Measurements from ENCODE around the gene SEC11A.

- TF ChIP-seq, protein P1, sequence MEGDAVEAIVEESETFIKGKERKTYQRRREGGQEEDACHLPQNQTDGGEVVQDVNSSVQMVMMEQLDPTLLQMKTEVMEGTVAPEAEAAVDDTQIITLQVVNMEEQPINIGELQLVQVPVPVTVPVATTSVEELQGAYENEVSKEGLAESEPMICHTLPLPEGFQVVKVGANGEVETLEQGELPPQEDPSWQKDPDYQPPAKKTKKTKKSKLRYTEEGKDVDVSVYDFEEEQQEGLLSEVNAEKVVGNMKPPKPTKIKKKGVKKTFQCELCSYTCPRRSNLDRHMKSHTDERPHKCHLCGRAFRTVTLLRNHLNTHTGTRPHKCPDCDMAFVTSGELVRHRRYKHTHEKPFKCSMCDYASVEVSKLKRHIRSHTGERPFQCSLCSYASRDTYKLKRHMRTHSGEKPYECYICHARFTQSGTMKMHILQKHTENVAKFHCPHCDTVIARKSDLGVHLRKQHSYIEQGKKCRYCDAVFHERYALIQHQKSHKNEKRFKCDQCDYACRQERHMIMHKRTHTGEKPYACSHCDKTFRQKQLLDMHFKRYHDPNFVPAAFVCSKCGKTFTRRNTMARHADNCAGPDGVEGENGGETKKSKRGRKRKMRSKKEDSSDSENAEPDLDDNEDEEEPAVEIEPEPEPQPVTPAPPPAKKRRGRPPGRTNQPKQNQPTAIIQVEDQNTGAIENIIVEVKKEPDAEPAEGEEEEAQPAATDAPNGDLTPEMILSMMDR (conservative IDR thresholded peaks at IDR 0.05; ENCODE audit: low read depth, low read length), result no peak
- no peak for TF ChIP-seq EZH2 (IDR thresholded peaks at IDR 0.05; ENCODE audit: borderline replicate concordance, low read depth, low read length, poor library complexity, severe bottlenecking)
Observed at GRCh38 chr15:84685304-84685703, 30.6 kb downstream of the SEC11A start.

Data from A673 (cell line).